GM12878 (cell line): ENCODE data around the gene DMAC2. TPM values are rescaled to one million over a fixed set of nuclear protein-coding genes. Genes with fewer than 3 reads are reported as not detected.

Experiments
- ATAC-seq: fragments of 200-7000 bp; cut with Tn5 transposase; 3 replicates; pipeline ENCODE4 v1.9.1; 2020; ENCODE audit warnings: mild to moderate bottlenecking, moderate library complexity
- BruUV-seq: library from RNA; stranded (reverse); fragments of 400-500 nt; replicated peaks from 2 replicates; lab custom pipeline; 2021; lab: Mats Ljungman, UMichigan
- CTCF ChIA-PET: fragments of 300-600 bp; sonication (Branson Sonifier 250); formaldehyde crosslinking; extraction: SDS; loops from one replicate; lab custom pipeline; 2021; ENCODE audit warnings: inconsistent platforms; lab: Yijun Ruan, JAX
- POLR2A ChIA-PET: fragments of 350-600 bp; formaldehyde crosslinking; extraction: SDS; loops from one replicate; lab custom pipeline; 2021; ENCODE audit warnings: inconsistent platforms; lab: Charles Lee
- RAD21 ChIA-PET: fragments of 300-600 bp; sonication (Branson Sonifier 250); formaldehyde crosslinking; loops from one replicate; lab custom pipeline; 2023; ENCODE audit warnings: antibody characterized with exemption; ENCODE audit not compliant: unreplicated experiment; lab: Charles Lee
- SMC1A ChIA-PET: fragments of 300-600 bp; sonication (Branson Sonifier 250); formaldehyde crosslinking; loops from one replicate; lab custom pipeline; 2023; ENCODE audit not compliant: unreplicated experiment, uncharacterized antibody; lab: Charles Lee
- DNase-seq: peaks from one replicate; pipeline ENCODE4 v3.0.0-alpha.2; 2011; ENCODE audit warnings: low read depth, low spot score
- FAIRE-seq: peaks from 3 replicates; lab custom pipeline; 2011; peaks lifted over from hg19 to GRCh38; lab: Jason Lieb, UNC
- H2AFZ ChIP-seq: 2 replicates; pipeline ENCODE4 v1.6.0; 2011; ENCODE audit warnings: low read depth, low read length, control low read depth; ENCODE audit not compliant: control insufficient read depth
- H3K27ac ChIP-seq: 2 replicates; pipeline ENCODE4 v1.5.1; 2011; ENCODE audit warnings: control low read depth; ENCODE audit not compliant: control insufficient read depth, insufficient read depth
- H3K27me3 ChIP-seq, 2 experiments: replicated peaks in 1 of 2; 2 replicates each; pipeline versions ENCODE4 v1.6.0 to v1.6.1; 2011; ENCODE audit warnings: low read length in 1 of 2; ENCODE audit not compliant: control insufficient read depth in 2 of 2, insufficient read depth in 2 of 2
- H3K36me3 ChIP-seq, 2 experiments: 2 replicates each; pipeline ENCODE4 v1.5.1; 2011; ENCODE audit warnings: low read length in 1 of 2; ENCODE audit not compliant: control insufficient read depth in 2 of 2, insufficient read depth in 2 of 2
- H3K4me1 ChIP-seq: 2 replicates; pipeline ENCODE4 v1.6.1; 2011; ENCODE audit warnings: mild to moderate bottlenecking, low read length, moderate library complexity, mixed read lengths; ENCODE audit not compliant: control insufficient read depth, insufficient read depth
- H3K4me2 ChIP-seq: 2 replicates; pipeline ENCODE4 v1.6.0; 2011; ENCODE audit warnings: control low read depth; ENCODE audit not compliant: control insufficient read depth, insufficient read depth
- H3K4me3 ChIP-seq: fragments of 200-600 bp; sonication (generic); 2 replicates; pipeline ENCODE4 v1.5.1; 2016
- H3K79me2 ChIP-seq: 2 replicates; pipeline ENCODE4 v1.6.0; 2011; ENCODE audit warnings: low read length; ENCODE audit not compliant: control insufficient read depth, insufficient read depth
- H3K9ac ChIP-seq: 2 replicates; pipeline ENCODE4 v1.8.0; 2011; ENCODE audit warnings: low read length, control low read depth, mixed read lengths; ENCODE audit not compliant: control insufficient read depth, insufficient read depth
- H3K9me3 ChIP-seq: replicated peaks from 3 replicates; pipeline ENCODE4 v1.5.1; 2011; ENCODE audit warnings: mild to moderate bottlenecking, low read length; ENCODE audit not compliant: control insufficient read depth, insufficient read depth
- H4K20me1 ChIP-seq: 2 replicates; pipeline ENCODE4 v1.6.0; 2011; ENCODE audit not compliant: control insufficient read depth, insufficient read depth
- BCL3 ChIP-seq: IDR thresholded peaks from 2 replicates; pipeline ENCODE4 v1.6.1; 2011; ENCODE audit warnings: borderline replicate concordance, low read depth, mild to moderate bottlenecking, moderate library complexity, low read length; ENCODE audit not compliant: insufficient read depth, poor library complexity, severe bottlenecking
- BMI1 ChIP-seq: fragments of 450-650 bp; IDR thresholded peaks from 2 replicates; pipeline ENCODE4 v1.6.1; 2016; ENCODE audit warnings: mild to moderate bottlenecking, moderate library complexity, borderline replicate concordance
- CHD1 ChIP-seq: IDR thresholded peaks from 2 replicates; pipeline ENCODE4 v1.6.1; 2012; ENCODE audit warnings: low read depth, low read length, improper control_type of control experiment
- CHD4 ChIP-seq: fragments of 200-600 bp; sonication (generic); IDR thresholded peaks from 2 replicates; pipeline ENCODE4 v1.6.1; 2016; ENCODE audit warnings: mild to moderate bottlenecking
- E4F1 ChIP-seq: fragments of 450-650 bp; IDR thresholded peaks from 2 replicates; pipeline ENCODE4 v1.6.1; 2018; ENCODE audit warnings: borderline replicate concordance, mild to moderate bottlenecking; ENCODE audit not compliant: partially characterized antibody
- JUNB ChIP-seq: IDR thresholded peaks from 2 replicates; pipeline ENCODE4 v1.6.1; 2016; ENCODE audit warnings: antibody characterized with exemption, mild to moderate bottlenecking
- MAX ChIP-seq: IDR thresholded peaks from 2 replicates; pipeline ENCODE4 v1.6.1; 2012; ENCODE audit warnings: low read depth, low read length, improper control_type of control experiment
- POLR2AphosphoS5 ChIP-seq: IDR thresholded peaks from 2 replicates; pipeline ENCODE4 v1.6.1; 2011; ENCODE audit warnings: mild to moderate bottlenecking, low read length, inconsistent platforms
- RAD51 ChIP-seq: fragments of 450-650 bp; IDR thresholded peaks from 2 replicates; pipeline ENCODE4 v1.6.1; 2016; ENCODE audit warnings: moderate library complexity, mild to moderate bottlenecking, inconsistent platforms
- STAT1 ChIP-seq: fragments of 450-650 bp; conservative IDR thresholded peaks from 2 replicates; pipeline ENCODE4 v1.6.1; 2014; ENCODE audit warnings: antibody characterized with exemption, mild to moderate bottlenecking
- WGBS: methylation state at CpG from one replicate; pipeline ENCODE4 v1.1.6; 2016; ENCODE audit warnings: low lambda C conversion rate; ENCODE audit not compliant: insufficient replicate concordance, insufficient coverage; ENCODE audit errors: missing lambda C conversion rate; 5-methylcytosine and 5-hydroxymethylcytosine counted together
- in situ Hi-C: fragments of 300-500 bp; cut with MboI; formaldehyde crosslinking; loops from 9 replicates; pipeline ENCODE4 v1.14.3; 2018; ENCODE audit warnings: mixed read lengths
- intact Hi-C: fragments of 100-400 bp; cut with micrococcal nuclease; formaldehyde crosslinking; loops from one replicate; pipeline ENCODE4 v1.14.2; 2022; ENCODE audit not compliant: unreplicated experiment
- polyA plus RNA-seq, 11 experiments: library from polyadenylated mRNA; depleted of rRNA in 4 of 11; unstranded in 6 of 11; stranded (reverse) in 5 of 11; fragments of >200 nt; fragmentation: Nextera tagmentation in 4 of 11; fragmentation: Illumina TruSeq in 1 of 11; extraction: Ambion mirVana in 4 of 11; extraction: Trizol in 1 of 11; gene quantifications; 1 replicate in 1 of 11; 2 replicates in 10 of 11; pipeline versions ENCODE4 v1.2.1 to v1.2.3, GENCODE V29; 2011 to 2016; ENCODE audit warnings: inconsistent platforms in 2 of 11, missing spikeins in 2 of 11, low read depth in 1 of 11
- total RNA-seq, 4 experiments: library from RNA; depleted of rRNA in 3 of 4; stranded (reverse); fragments of >200 nt in 3 of 4; fragmentation: Illumina TruSeq in 1 of 4; extraction: Trizol in 1 of 4; gene quantifications; 2 replicates each; pipeline versions ENCODE4 v1.2.1 to v1.2.3, GENCODE V29; 2013 to 2021
- TF ChIP-seq, protein P1 (sequence below): IDR thresholded peaks from 2 replicates; pipeline ENCODE4 v1.6.1; 2011; ENCODE audit warnings: borderline replicate concordance, low read depth, mild to moderate bottlenecking, moderate library complexity, mixed read lengths, low read length; ENCODE audit not compliant: insufficient read depth; ENCODE audit errors: extremely low read length

Gene DMAC2
- total and polyA plus RNA-seq, 10 of the 15 experiments (the other 5 are each of a cell fraction or from before 2014, with no cell fraction given) = 10.8 to 57.2 (median 42.7) TPM

DNA sequence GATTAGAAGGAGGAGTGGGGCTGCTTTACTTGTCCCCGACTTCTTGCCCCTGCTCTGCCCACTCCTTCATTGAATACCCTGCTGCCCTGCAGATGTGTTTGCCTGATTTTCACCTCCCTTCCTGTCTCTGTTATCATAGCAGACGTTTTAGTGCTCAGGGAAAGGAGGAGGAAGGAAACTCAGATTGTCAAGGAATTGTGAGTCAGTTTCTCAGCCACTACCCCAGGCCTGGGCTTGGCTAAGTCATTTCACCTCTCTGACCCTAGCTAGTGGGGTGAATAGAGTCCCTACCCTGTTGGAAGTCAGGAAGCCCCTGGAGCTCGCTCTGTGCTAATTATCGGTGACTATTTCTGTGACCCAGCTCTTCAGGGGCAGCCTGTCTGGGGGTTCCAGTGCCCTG lies 38.2 kb downstream of the DMAC2 start (continued):
- TF ChIP-seq MAX (no peak), BMI1 (no peak), E4F1 (no peak)
- TF ChIP-seq, all 136 proteins: peak for 0

- ATAC-seq (no peak), DNase-seq (no peak), FAIRE-seq (no peak)
- Histone ChIP-seq H3K4me2 (no peak overlapping the region; the same call in 1 of the 2 replicates), H3K4me3 (no peak overlapping the region), H3K27me3 (no peaks in the 10 kb centered on the region), H2AFZ (no peak overlapping the region), H3K4me1 (peaks cover 8% of the 10 kb centered on the region), H3K79me2 (peaks cover 44% of the 10 kb centered on the region), H3K9me3 (no peaks in the 10 kb centered on the region), H4K20me1 (no peaks in the 10 kb centered on the region), H3K27ac (no peak overlapping the region), H3K9ac (no peak overlapping the region), H3K36me3 (no peaks in the 10 kb centered on the region; a peak in 1 of 4 replicates)
- ChIA-PET CTCF (interaction anchor here (0.9 to 1.4 kb wide), 3 partner anchors 9 to 41 kb away, joined by 3 read pairs; no protein-coding TSS in a partner anchor), POLR2A (interaction anchor here (0.6 to 1.4 kb wide), 2 partner anchors 9 to 35 kb away, joined by 4 to 6 read pairs; partner anchors contain the start of gene B9D2), SMC1A (interaction anchor here (1.2 kb wide), 1 partner anchor 32 kb away, joined by 4 read pairs; no protein-coding TSS in a partner anchor), RAD21 (no interaction called here)
- WGBS = 50% methylated on average over 2 of the region's 2 CpGs
- in situ Hi-C loops (no loop called here), intact Hi-C loops (loop anchor here (5.0 kb wide), 1 partner anchor 137 kb away; the partner anchor contains the start of gene HNRNPUL1)
- TF ChIP-seq BCL3 (no peak), RAD51 (no peak), CHD1 (no peak), CHD4 (no peak), JUNB (no peak), STAT1 (no peak), POLR2AphosphoS5 (no peak)
- TF ChIP-seq, protein P1, sequence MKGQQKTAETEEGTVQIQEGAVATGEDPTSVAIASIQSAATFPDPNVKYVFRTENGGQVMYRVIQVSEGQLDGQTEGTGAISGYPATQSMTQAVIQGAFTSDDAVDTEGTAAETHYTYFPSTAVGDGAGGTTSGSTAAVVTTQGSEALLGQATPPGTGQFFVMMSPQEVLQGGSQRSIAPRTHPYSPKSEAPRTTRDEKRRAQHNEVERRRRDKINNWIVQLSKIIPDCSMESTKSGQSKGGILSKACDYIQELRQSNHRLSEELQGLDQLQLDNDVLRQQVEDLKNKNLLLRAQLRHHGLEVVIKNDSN = no peak
- no TSS peak for BruUV-seq
Measured at GRCh38 chr19:41399525-41399924, 40.2 kb downstream of the DMAC2 start.
